Neural cell (in vitro differentiated cells): ENCODE data around the gene FHIT.

Experiments
- CTCF ChIP-seq: fragments of 450-650 bp; IDR thresholded peaks from 2 replicates; pipeline ENCODE4 v1.5.1; 2014; ENCODE audit warnings: antibody characterized with exemption, mild to moderate bottlenecking, moderate library complexity; ENCODE audit not compliant: poor library complexity, severe bottlenecking
- EZH2 ChIP-seq: fragments of 200-600, 300-800 bp; shearing (Covaris generic), sonication (generic); IDR thresholded peaks from 2 replicates; pipeline ENCODE4 v1.6.1; 2014; ENCODE audit warnings: antibody characterized with exemption, low read length, borderline replicate concordance, mild to moderate bottlenecking; ENCODE audit not compliant: insufficient read depth, poor library complexity, severe bottlenecking

DNA sequence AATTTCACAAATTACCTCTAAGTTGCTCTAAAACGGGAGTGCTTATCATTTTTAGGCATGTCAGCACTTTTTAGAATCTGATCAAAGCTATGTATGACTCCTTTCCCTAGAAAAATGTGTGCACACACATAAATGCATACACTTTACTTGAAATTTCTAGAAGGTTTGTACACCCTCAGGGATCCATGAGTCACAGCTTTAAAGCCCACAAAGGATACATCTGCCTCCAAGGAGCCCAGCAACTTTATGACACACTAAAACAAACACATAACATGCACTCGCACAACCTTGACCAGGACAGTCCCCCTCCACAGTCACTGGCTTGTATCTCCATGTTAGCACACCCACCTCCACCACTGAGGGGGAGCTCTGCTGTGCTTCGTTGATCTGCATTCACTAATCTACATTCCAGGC lies 1479.5 kb downstream of the FHIT start:
- TF ChIP-seq CTCF (no peak), EZH2 (no peak)
